Measurements from ENCODE around the gene CEACAM7. TPM values are rescaled to one million over a fixed set of nuclear protein-coding genes. Genes with fewer than 3 reads are reported as not detected.

Gene CEACAM7
- total RNA-seq, 2 donors from 2014 or later = 329 to 919 TPM

DNA sequence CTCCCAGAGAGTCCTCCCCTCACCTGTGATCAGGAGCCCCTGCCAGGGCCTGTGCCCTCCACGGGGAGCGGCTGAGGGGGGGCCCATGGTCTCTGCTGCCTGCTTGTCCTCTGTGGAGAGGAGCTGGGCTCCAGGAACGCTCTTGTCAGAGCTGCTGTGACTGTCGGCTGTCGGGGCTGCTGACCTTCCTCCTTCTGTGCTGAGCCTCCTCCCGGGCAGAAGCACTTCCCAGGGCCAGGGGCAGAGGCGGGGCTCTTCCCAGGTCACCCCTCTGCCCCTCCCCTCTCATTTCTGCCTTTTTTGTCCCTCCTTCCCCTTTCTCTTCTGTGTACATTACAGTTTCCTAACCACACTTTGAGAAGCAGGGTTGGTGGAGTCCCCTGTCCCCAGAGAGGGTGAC, 61.2 kb downstream of the CEACAM7 start, which contains the start of gene CEACAM4:
CEACAM4 (minus strand) TSS at position 198 of the 400 bp plus-strand sequence; CDS start at position 87, 111 bp downstream.
- H3K9me3 ChIP-seq = no peaks in the 10 kb centered on the region
- intact Hi-C loops (cut with DNase I) = no loop called here
- H3K36me3 ChIP-seq = no peaks in the 10 kb centered on the region
- H3K4me3 ChIP-seq = no peak within 1 kb of the TSS
- no peaks in the 10 kb centered on the region for H3K27me3 ChIP-seq
- TF ChIP-seq, protein P1, sequence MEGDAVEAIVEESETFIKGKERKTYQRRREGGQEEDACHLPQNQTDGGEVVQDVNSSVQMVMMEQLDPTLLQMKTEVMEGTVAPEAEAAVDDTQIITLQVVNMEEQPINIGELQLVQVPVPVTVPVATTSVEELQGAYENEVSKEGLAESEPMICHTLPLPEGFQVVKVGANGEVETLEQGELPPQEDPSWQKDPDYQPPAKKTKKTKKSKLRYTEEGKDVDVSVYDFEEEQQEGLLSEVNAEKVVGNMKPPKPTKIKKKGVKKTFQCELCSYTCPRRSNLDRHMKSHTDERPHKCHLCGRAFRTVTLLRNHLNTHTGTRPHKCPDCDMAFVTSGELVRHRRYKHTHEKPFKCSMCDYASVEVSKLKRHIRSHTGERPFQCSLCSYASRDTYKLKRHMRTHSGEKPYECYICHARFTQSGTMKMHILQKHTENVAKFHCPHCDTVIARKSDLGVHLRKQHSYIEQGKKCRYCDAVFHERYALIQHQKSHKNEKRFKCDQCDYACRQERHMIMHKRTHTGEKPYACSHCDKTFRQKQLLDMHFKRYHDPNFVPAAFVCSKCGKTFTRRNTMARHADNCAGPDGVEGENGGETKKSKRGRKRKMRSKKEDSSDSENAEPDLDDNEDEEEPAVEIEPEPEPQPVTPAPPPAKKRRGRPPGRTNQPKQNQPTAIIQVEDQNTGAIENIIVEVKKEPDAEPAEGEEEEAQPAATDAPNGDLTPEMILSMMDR (IDR thresholded peaks at IDR 0.05) = no peak
- no peak within 1 kb of the TSS for H3K9ac ChIP-seq (ENCODE audit: low read depth in 2 of 2, low read length in 2 of 2)
- no peak within 1 kb of the TSS for H3K27ac ChIP-seq
- DNase-seq = no peak
- no peaks in the 10 kb centered on the region for H3K4me1 ChIP-seq

DNA sequence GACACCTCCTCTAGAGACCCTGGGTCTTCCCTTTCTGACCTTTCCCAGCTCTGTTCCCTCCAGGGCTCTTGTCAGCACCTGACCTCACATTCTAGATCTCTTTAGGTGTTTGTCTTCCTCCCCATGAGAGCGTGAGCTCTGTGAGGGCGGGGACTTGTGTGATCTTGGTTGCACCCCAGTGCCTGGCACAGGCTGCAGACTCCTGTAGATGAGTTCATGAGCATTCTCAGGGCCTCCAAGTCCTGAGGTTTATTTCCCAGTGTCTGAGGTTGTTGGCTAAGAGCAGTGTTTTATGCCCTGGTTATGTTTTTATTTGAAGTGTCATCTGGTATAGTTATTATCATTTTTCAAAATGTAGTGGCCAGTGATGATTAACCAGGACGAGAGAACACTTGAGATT, 61.8 kb downstream of the CEACAM7 start:
- Histone ChIP-seq H3K27me3 (no peaks in the 10 kb centered on the region), H3K4me1 (no peaks in the 10 kb centered on the region), H3K4me3 (no peak overlapping the region), H3K36me3 (no peaks in the 10 kb centered on the region), H3K9ac (ENCODE audit: low read depth in 2 of 2, low read length in 2 of 2) (no peak overlapping the region), H3K9me3 (no peaks in the 10 kb centered on the region), H3K27ac (no peak overlapping the region)
- intact Hi-C loops (cut with DNase I) = no loop called here
- TF ChIP-seq, protein P1 (IDR thresholded peaks at IDR 0.05) = no peak
- no peak for DNase-seq

GRCh38 chr19:41624937-41625336, 63.1 kb downstream of the CEACAM7 start:
- Histone ChIP-seq H3K4me3 (no peak overlapping the region), H3K9ac (ENCODE audit: low read depth in 2 of 2, low read length in 2 of 2) (no peak overlapping the region)

DNA sequence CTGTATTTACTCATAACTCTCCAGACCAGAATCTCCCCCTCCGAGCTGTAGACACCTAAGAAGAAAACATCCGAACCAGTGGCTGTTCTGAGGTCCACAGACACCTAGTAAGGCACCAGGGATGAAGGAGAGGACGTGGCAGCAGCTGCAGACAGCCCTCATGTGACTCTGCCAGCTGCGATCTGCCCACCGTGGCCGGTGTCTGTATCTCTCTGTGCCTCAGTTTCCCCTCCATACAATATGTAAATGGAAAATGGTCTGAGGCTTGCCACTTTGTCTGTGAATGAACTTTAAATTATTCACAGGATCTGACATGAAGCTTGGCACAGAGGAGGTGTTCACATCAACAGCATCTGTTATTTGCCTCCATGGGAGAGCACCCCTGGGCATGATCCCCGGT, 63.6 kb downstream of the CEACAM7 start:
- no peaks in the 10 kb centered on the region for H3K36me3 ChIP-seq
- H3K4me3 ChIP-seq = no peak overlapping the region
- no peaks in the 10 kb centered on the region for H3K4me1 ChIP-seq
- H3K9me3 ChIP-seq = no peaks in the 10 kb centered on the region
- DNase-seq = no peak
- TF ChIP-seq, protein P1 (IDR thresholded peaks at IDR 0.05) = no peak
- H3K27ac ChIP-seq = no peak overlapping the region
- no peak overlapping the region for H3K9ac ChIP-seq (ENCODE audit: low read depth in 2 of 2, low read length in 2 of 2)
- intact Hi-C loops (cut with DNase I) = no loop called here
- H3K27me3 ChIP-seq = no peaks in the 10 kb centered on the region

More at GRCh38 chr19:41624937-41625336, 63.1 kb downstream of the CEACAM7 start:
- Histone ChIP-seq H3K27me3 (no peaks in the 10 kb centered on the region), H3K9me3 (no peaks in the 10 kb centered on the region), H3K27ac (no peak overlapping the region), H3K4me1 (no peaks in the 10 kb centered on the region), H3K36me3 (no peaks in the 10 kb centered on the region)
- DNase-seq = no peak
- TF ChIP-seq, protein P1 (IDR thresholded peaks at IDR 0.05) = no peak
- intact Hi-C loops (cut with DNase I) = no loop called here

DNA sequence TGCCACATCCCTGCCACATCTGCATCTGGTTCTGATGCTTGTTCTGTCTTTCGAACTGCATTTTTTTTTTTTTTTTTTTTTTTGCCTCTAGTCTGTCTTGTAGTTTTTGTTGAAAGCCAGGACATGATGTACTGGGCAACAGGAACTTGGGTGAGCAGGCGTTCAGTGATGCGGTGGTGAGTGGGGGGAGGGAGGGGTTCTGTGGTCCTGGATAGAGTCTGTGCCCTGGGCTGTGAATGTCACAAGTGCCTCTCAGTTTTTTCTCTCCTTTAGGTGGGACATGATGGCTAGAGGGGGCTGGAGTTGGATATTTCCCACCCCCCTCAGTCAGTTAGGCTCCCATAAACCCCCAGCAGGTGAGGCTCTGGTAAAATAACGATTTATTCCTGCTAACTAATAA, 64.7 kb downstream of the CEACAM7 start:
- TF ChIP-seq, protein P1 (IDR thresholded peaks at IDR 0.05) = no peak

More for the DNA sequence above, 64.7 kb downstream of the CEACAM7 start:
- no peaks in the 10 kb centered on the region for H3K27me3 ChIP-seq
- DNase-seq = no peak
- H3K4me1 ChIP-seq = no peaks in the 10 kb centered on the region
- no peak overlapping the region for H3K4me3 ChIP-seq
- no peak overlapping the region for H3K27ac ChIP-seq
- no peak overlapping the region for H3K9ac ChIP-seq (ENCODE audit: low read depth in 2 of 2, low read length in 2 of 2)
- no peaks in the 10 kb centered on the region for H3K36me3 ChIP-seq
- no peaks in the 10 kb centered on the region for H3K9me3 ChIP-seq
- intact Hi-C loops (cut with DNase I) = no loop called here

Other genes with a start within 250 kb of the CEACAM7 start
- gene DMAC2, start 248.4 kb downstream of the CEACAM7 start, total RNA-seq = 10 to 100 TPM; 48.0 to 61.8 TPM
- not detected for gene ERICH4, start 245.1 kb downstream of the CEACAM7 start, total RNA-seq
- gene CEACAM21, start 112.1 kb downstream of the CEACAM7 start, total RNA-seq = under 1 TPM; 0.25 to 0.45 TPM
- not detected for gene CEACAM4, start 61.2 kb downstream of the CEACAM7 start, total RNA-seq
- 1,000 to 10,000 TPM; 2,196 to 2,217 TPM for gene CEACAM5, start 20.4 kb upstream of the CEACAM7 start, total RNA-seq
- gene CEACAM6, start 67.3 kb upstream of the CEACAM7 start, total RNA-seq = 100 to 1,000 TPM; 260 to 655 TPM
- 1 to 10 TPM; 1.1 to 2.8 TPM for gene CEACAM3, start 108.3 kb upstream of the CEACAM7 start, total RNA-seq
- gene LYPD4, start 156.4 kb upstream of the CEACAM7 start, total RNA-seq = not detected
- not detected for gene DMRTC2, start 156.8 kb upstream of the CEACAM7 start, total RNA-seq
- gene RPS19, start 172.0 kb upstream of the CEACAM7 start, total RNA-seq = 1,000 to 10,000 TPM; 1,710 to 2,039 TPM
- gene CD79A, start 189.0 kb upstream of the CEACAM7 start, total RNA-seq = 1 to 10 TPM; 3.5 to 3.8 TPM
- 10 to 100 TPM; 64.1 to 98.7 TPM for gene ARHGEF1, start 194.9 kb upstream of the CEACAM7 start, total RNA-seq
- gene ERFL, start 240.2 kb upstream of the CEACAM7 start, total RNA-seq = under 1 TPM; 0.42 to 0.47 TPM